H9 (cell line): ENCODE results near the gene RFC4. TPM values are rescaled to one million over a fixed set of nuclear protein-coding genes. Genes with fewer than 3 reads are reported as not detected.

ENCODE experiments used
- DNase-seq: peaks from one replicate; pipeline ENCODE4 v3.0.0-alpha.2; 2017
- H2AFZ ChIP-seq: one replicate; pipeline ENCODE4 v1.6.1; 2013; ENCODE audit warnings: mild to moderate bottlenecking, low read length, control low read depth, moderate library complexity
- H2AK5ac ChIP-seq: 2 replicates; pipeline ENCODE4 v1.6.1; 2013; ENCODE audit warnings: low read length, control low read depth, mixed read lengths; ENCODE audit not compliant: insufficient read length
- H2BK120ac ChIP-seq: one replicate; pipeline ENCODE4 v1.6.1; 2013; ENCODE audit warnings: low read depth, mild to moderate bottlenecking, low read length, control low read depth, inconsistent platforms; ENCODE audit not compliant: poor library complexity, severe bottlenecking
- H2BK12ac ChIP-seq: 2 replicates; pipeline ENCODE4 v1.6.1; 2013; ENCODE audit warnings: low read length, control low read depth, mixed read lengths, low read depth; ENCODE audit not compliant: insufficient read length
- H2BK15ac ChIP-seq: 2 replicates; pipeline ENCODE4 v1.6.1; 2013; ENCODE audit warnings: low read depth, low read length, control low read depth
- H2BK20ac ChIP-seq: one replicate; pipeline ENCODE4 v1.6.1; 2013; ENCODE audit warnings: low read depth, mild to moderate bottlenecking, low read length, control low read depth, inconsistent platforms; ENCODE audit not compliant: poor library complexity, severe bottlenecking
- H2BK5ac ChIP-seq: 2 replicates; pipeline ENCODE4 v1.6.1; 2013; ENCODE audit warnings: low read length, control low read depth, mixed read lengths; ENCODE audit not compliant: insufficient read length
- H3K14ac ChIP-seq: 2 replicates; pipeline ENCODE4 v1.6.1; 2013; ENCODE audit warnings: low read length, control low read depth; ENCODE audit not compliant: insufficient read depth
- H3K18ac ChIP-seq: 2 replicates; pipeline ENCODE4 v1.6.1; 2013; ENCODE audit warnings: low read depth, mild to moderate bottlenecking, mixed read lengths, low read length, control low read depth; ENCODE audit not compliant: insufficient read length
- H3K23ac ChIP-seq: 2 replicates; pipeline ENCODE4 v1.6.1; 2013; ENCODE audit warnings: low read length, control low read depth, mixed read lengths, low read depth; ENCODE audit not compliant: insufficient read length
- H3K23me2 ChIP-seq: 2 replicates; pipeline ENCODE4 v1.6.1; 2013; ENCODE audit warnings: low read depth, mild to moderate bottlenecking, mixed read lengths, low read length, control low read depth; ENCODE audit not compliant: insufficient read length, poor library complexity, severe bottlenecking
- H3K27ac ChIP-seq: 2 replicates; pipeline ENCODE4 v1.5.1; 2013; ENCODE audit warnings: low read length, control low read depth, mixed read lengths, low read depth; ENCODE audit not compliant: insufficient read length
- H3K27me3 ChIP-seq: 2 replicates; pipeline ENCODE4 v1.6.1; 2013; ENCODE audit warnings: low read length, control low read depth, inconsistent platforms; ENCODE audit not compliant: insufficient read depth
- H3K4ac ChIP-seq: 2 replicates; pipeline ENCODE4 v1.6.1; 2013; ENCODE audit warnings: low read depth, mild to moderate bottlenecking, control low read depth, inconsistent platforms, low read length, moderate library complexity
- H3K4me1 ChIP-seq: 2 replicates; pipeline ENCODE4 v1.6.1; 2013; ENCODE audit warnings: low read length, control low read depth, inconsistent platforms; ENCODE audit not compliant: insufficient read depth
- H3K4me2 ChIP-seq: 2 replicates; pipeline ENCODE4 v1.6.1; 2013; ENCODE audit warnings: low read length, control low read depth, mixed read lengths; ENCODE audit not compliant: insufficient read length, insufficient read depth
- H3K56ac ChIP-seq: 2 replicates; pipeline ENCODE4 v1.6.1; 2013; ENCODE audit warnings: low read depth, mild to moderate bottlenecking, mixed read lengths, low read length, control low read depth; ENCODE audit not compliant: insufficient read length
- H3K79me1 ChIP-seq: 2 replicates; pipeline ENCODE4 v1.6.1; 2013; ENCODE audit warnings: low read depth, mild to moderate bottlenecking, moderate library complexity, low read length, control low read depth, inconsistent platforms; ENCODE audit not compliant: insufficient read depth, poor library complexity, severe bottlenecking
- H3K79me2 ChIP-seq: 2 replicates; pipeline ENCODE4 v1.6.1; 2013; ENCODE audit warnings: low read length, control low read depth, inconsistent platforms; ENCODE audit not compliant: insufficient read depth
- H3K9ac ChIP-seq: 2 replicates; pipeline ENCODE4 v1.6.1; 2013; ENCODE audit warnings: low read length, control low read depth, mixed read lengths; ENCODE audit not compliant: insufficient read length; ENCODE audit errors: extremely low read depth
- H3K9me3 ChIP-seq: one replicate; pipeline ENCODE4 v1.6.1; 2013; ENCODE audit warnings: low read depth, low read length, inconsistent platforms; ENCODE audit not compliant: control insufficient read depth
- H3T11ph ChIP-seq: one replicate; pipeline ENCODE4 v1.6.1; 2013; ENCODE audit warnings: mild to moderate bottlenecking, low read length, control low read depth, inconsistent platforms
- H4K20me1 ChIP-seq: one replicate; pipeline ENCODE4 v1.6.1; 2013; ENCODE audit not compliant: control insufficient read depth, insufficient read length, insufficient read depth
- H4K5ac ChIP-seq: 2 replicates; pipeline ENCODE4 v1.6.1; 2013; ENCODE audit warnings: low read depth, mild to moderate bottlenecking, mixed read lengths, low read length, control low read depth; ENCODE audit not compliant: insufficient read length
- H4K8ac ChIP-seq: replicated peaks from 2 replicates; pipeline ENCODE4 v1.6.1; 2013; ENCODE audit warnings: low read length, control low read depth, mixed read lengths, low read depth; ENCODE audit not compliant: insufficient read length
- H4K91ac ChIP-seq: 2 replicates; pipeline ENCODE4 v1.6.1; 2013; ENCODE audit warnings: low read depth, mild to moderate bottlenecking, moderate library complexity, mixed read lengths, low read length, control low read depth; ENCODE audit not compliant: insufficient read length
- H3K27ac Mint-ChIP-seq, 3 experiments: 2 replicates in 2 of 3; 3 replicates in 1 of 3; pipeline ENCODE4 v1.8.0; 2020 to 2021; ENCODE audit warnings: mixed read lengths in 3 of 3, mild to moderate bottlenecking in 1 of 3, moderate library complexity in 1 of 3
- H3K27me3 Mint-ChIP-seq: 2 replicates; pipeline ENCODE4 v1.8.0; 2021; ENCODE audit warnings: low read depth, mild to moderate bottlenecking, moderate library complexity, mixed read lengths
- H3K36me3 Mint-ChIP-seq, 3 experiments: 2 replicates in 2 of 3; 3 replicates in 1 of 3; pipeline ENCODE4 v1.8.0; 2020 to 2021; ENCODE audit warnings: low read depth in 3 of 3, mixed read lengths in 3 of 3; ENCODE audit not compliant: insufficient read depth in 1 of 3
- H3K4me1 Mint-ChIP-seq, 2 experiments: 2 replicates each; pipeline ENCODE4 v1.8.0; 2020; ENCODE audit warnings: mixed read lengths in 2 of 2
- H3K4me3 Mint-ChIP-seq, 2 experiments: 2 replicates in 1 of 2; 3 replicates in 1 of 2; pipeline ENCODE4 v1.8.0; 2020 to 2021; ENCODE audit warnings: mild to moderate bottlenecking in 2 of 2, mixed read lengths in 2 of 2, moderate library complexity in 1 of 2
- H3K9me3 Mint-ChIP-seq, 2 experiments: 2 replicates in 1 of 2; 3 replicates in 1 of 2; pipeline ENCODE4 v1.8.0; 2020; ENCODE audit warnings: mild to moderate bottlenecking in 2 of 2, mixed read lengths in 2 of 2, moderate library complexity in 1 of 2
- CTCF ChIP-seq: fragments of 200-600 bp; sonication (generic); conservative IDR thresholded peaks from 3 replicates; pipeline ENCODE4 v1.8.0; 2021; ENCODE audit warnings: antibody characterized with exemption, mild to moderate bottlenecking
- WGBS: extraction: QIAGEN DNeasy Blood & Tissue Kit; methylation state at CpG from one replicate; pipeline ENCODE4 v1.1.7; 2013; ENCODE audit warnings: missing lambda C conversion rate, low lambda C conversion rate, mixed read lengths; ENCODE audit not compliant: insufficient read length; ENCODE audit errors: extremely low coverage; 5-methylcytosine and 5-hydroxymethylcytosine counted together
- total RNA-seq: library from RNA; stranded (reverse); gene quantifications from 2 replicates; pipeline ENCODE4 v1.2.1, GENCODE V29; 2021

The RFC4 gene
- total RNA-seq, 1 experiment from 2014 or later, result 108 TPM

GRCh38 chr3:186845756-186846155 lies 39.5 kb upstream of the RFC4 start:
- no peaks in the 10 kb centered on the region for H3K36me3 Mint-ChIP-seq
- Histone ChIP-seq H3K56ac (no peak overlapping the region), H2BK15ac (no peak overlapping the region), H3T11ph (no peak overlapping the region), H2AK5ac (no peak overlapping the region), H3K27ac (no peak overlapping the region), H3K4ac (no peak overlapping the region), H3K9ac (no peak overlapping the region), H4K91ac (no peak overlapping the region), H3K14ac (no peak overlapping the region), H3K27me3 (no peaks in the 10 kb centered on the region), H2BK5ac (no peak overlapping the region), H3K23me2 (no peaks in the 10 kb centered on the region), H4K8ac (no peak overlapping the region), H4K5ac (no peak overlapping the region), H3K23ac (no peak overlapping the region), H4K20me1 (no peaks in the 10 kb centered on the region), H2BK12ac (no peak overlapping the region), H3K18ac (no peak overlapping the region), H2BK20ac (no peak overlapping the region), H3K4me1 (no peaks in the 10 kb centered on the region), H3K79me1 (no peaks in the 10 kb centered on the region), H2BK120ac (no peak overlapping the region), H3K9me3 (no peaks in the 10 kb centered on the region), H2AFZ (no peak overlapping the region), H3K79me2 (no peaks in the 10 kb centered on the region), H3K4me2 (no peak overlapping the region)
- peak overlapping the region in 1 of 3 experiments; percentile 3; a peak in 1 of 7 replicates for H3K27ac Mint-ChIP-seq
- WGBS, result no CpG with 5 or more reads among the region's 10 CpGs
- DNase-seq, result no peak
- peaks cover 4 to 9% of the 10 kb centered on the region in 2 experiments for H3K4me1 Mint-ChIP-seq
- H3K4me3 Mint-ChIP-seq, result no peak overlapping the region
- peaks cover 3% of the 10 kb centered on the region; the same call in 1 of the 2 replicates for H3K27me3 Mint-ChIP-seq
- no peak for TF ChIP-seq CTCF
- H3K9me3 Mint-ChIP-seq, result no peaks in the 10 kb centered on the region; a peak in 2 of 5 replicates
